Muscle layer of colon (tissue), 2 donors: ENCODE results near the gene PCDHA2.
"Not testable (repeated sequence)": the region's sequence is repeated elsewhere in the genome, so short reads cannot be mapped to it uniquely, and the experiment has no call there.

Experiments
- H3K27ac ChIP-seq: one replicate; pipeline ENCODE4 v1.7.0; 2013; ENCODE audit warnings: low read depth, mild to moderate bottlenecking, low read length, moderate library complexity
- H3K27me3 ChIP-seq, 2 donors: one replicate each; pipeline ENCODE4 v1.7.0; 2013; ENCODE audit warnings: low read length in 2 of 2, mild to moderate bottlenecking in 2 of 2; ENCODE audit not compliant: insufficient read depth in 2 of 2, control insufficient read depth in 1 of 2
- H3K36me3 ChIP-seq: one replicate; pipeline ENCODE4 v1.7.0; 2013; ENCODE audit warnings: mild to moderate bottlenecking, low read length; ENCODE audit not compliant: insufficient read depth
- H3K4me1 ChIP-seq: one replicate; pipeline ENCODE4 v1.7.0; 2013; ENCODE audit warnings: mild to moderate bottlenecking, low read length; ENCODE audit not compliant: insufficient read depth
- H3K4me3 ChIP-seq, 2 donors: one replicate each; pipeline ENCODE4 v1.7.0; 2013; ENCODE audit warnings: low read length in 2 of 2, low read depth in 1 of 2, mild to moderate bottlenecking in 1 of 2, moderate library complexity in 1 of 2
- H3K9ac ChIP-seq: one replicate; pipeline ENCODE4 v1.7.0; 2013; ENCODE audit warnings: low read length
- H3K9me3 ChIP-seq: one replicate; pipeline ENCODE4 v1.7.0; 2013; ENCODE audit warnings: mild to moderate bottlenecking, low read length
- donor health status: abdominal sarcoma.
- donor health status: Adenocarcinoma of cecum.

The PCDHA2 gene

DNA sequence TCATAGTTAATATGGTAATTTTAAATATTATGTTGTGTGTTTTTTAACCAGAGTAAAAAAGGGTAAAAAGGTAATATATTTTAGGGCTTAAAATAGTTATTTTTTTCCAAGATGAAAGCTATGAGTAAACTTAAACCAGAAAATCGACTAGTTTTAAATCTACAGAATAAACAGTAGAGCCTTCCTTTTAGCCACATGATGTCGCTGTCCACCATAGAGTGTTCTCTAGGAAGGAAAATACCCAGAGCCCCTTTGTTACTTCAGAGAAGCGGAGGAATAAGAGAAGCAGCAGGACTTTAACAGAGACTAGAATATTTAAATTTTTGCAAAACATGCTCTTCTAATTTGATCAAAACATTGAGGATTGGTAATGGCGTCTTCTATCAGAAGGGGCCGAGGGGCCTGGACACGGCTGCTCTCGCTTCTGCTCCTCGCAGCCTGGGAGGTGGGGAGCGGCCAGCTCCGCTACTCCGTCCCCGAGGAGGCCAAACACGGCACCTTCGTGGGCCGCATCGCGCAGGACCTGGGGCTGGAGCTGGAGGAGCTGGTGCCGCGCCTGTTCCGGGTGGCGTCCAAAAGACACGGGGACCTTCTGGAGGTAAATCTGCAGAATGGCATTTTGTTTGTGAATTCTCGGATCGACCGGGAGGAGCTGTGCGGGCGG lies at the start of gene PCDHA2:
Gene PCDHA2, plus strand, starts transcription at position 258 of the 664 bp plus-strand sequence.
- Histone ChIP-seq H3K36me3 (no peaks in the 10 kb centered on the region), H3K27me3 (no peaks in the 10 kb centered on the region), H3K9me3 (peaks cover 8% of the 10 kb centered on the region), H3K4me3 (no peak within 1 kb of the TSS), H3K4me1 (no peaks in the 10 kb centered on the region), H3K9ac (no peak within 1 kb of the TSS), H3K27ac (no peak within 1 kb of the TSS)

DNA sequence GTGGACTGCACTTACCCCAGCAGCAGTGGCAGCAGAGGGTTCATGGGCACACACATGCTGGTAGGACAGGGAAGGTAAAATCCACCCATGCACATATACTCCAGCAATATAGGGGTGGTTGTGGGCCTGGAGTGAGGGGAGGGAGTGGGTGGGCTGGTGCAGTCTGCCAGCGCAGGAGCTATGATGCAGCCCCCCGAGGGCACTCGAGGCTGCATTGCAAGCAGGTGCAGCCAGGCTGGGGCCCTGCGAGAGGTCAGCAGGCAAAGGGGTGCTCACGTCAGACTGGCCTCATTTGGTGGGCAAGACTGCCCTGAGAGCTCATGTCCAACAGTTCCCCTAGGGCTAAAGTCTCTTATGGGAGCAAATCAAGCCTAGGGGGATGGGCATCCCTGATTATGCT lies 41.1 kb upstream of the PCDHA2 start:
- Histone ChIP-seq H3K9me3 (peaks cover 5% of the 10 kb centered on the region), H3K9ac (no peak overlapping the region), H3K36me3 (no peaks in the 10 kb centered on the region), H3K4me3 (no peak overlapping the region), H3K4me1 (no peaks in the 10 kb centered on the region), H3K27me3 (no peaks in the 10 kb centered on the region), H3K27ac (no peak overlapping the region)

DNA sequence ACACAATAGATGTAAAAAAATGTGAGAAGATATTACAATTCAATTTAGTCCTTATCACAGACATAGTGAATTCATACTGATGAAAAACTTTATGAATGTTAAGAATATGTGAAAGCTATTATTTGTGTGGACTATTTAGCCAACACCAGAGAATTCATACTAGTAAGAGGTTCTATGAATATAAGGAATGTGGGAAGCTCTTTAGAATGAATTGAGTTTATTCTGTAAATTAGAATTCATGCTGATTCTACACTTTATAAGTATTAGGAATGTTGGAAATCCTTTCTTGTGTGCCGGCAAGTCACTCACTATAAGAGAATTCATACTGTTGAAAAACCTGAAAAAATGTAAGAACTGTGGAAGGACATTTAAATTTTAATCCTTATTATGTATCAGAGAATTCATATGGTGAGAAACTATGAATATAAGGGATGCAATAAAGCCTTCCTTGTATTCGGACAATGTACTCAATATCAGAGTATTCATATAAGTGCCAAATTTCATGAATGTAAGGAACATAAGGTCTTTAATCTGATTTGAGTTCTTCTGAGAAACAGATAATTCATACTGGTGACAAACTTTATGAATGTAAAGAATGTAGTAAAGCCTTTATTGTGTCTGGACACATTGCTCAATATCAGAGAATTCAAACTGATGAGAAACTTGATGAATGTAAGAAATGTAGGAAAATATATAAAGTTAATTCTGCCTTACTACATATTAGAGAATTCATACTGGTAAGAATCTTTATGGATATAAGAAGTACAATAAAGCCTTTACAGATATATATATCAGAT lies 30.3 kb upstream of the PCDHA2 start:
- no peaks in the 10 kb centered on the region for H3K36me3 ChIP-seq
- H3K4me3 ChIP-seq: no peak overlapping the region
- no peak overlapping the region for H3K27ac ChIP-seq
- H3K4me1 ChIP-seq: no peaks in the 10 kb centered on the region
- no peak overlapping the region for H3K9ac ChIP-seq
- H3K9me3 ChIP-seq: peaks cover 29% of the 10 kb centered on the region
- no peaks in the 10 kb centered on the region for H3K27me3 ChIP-seq

DNA sequence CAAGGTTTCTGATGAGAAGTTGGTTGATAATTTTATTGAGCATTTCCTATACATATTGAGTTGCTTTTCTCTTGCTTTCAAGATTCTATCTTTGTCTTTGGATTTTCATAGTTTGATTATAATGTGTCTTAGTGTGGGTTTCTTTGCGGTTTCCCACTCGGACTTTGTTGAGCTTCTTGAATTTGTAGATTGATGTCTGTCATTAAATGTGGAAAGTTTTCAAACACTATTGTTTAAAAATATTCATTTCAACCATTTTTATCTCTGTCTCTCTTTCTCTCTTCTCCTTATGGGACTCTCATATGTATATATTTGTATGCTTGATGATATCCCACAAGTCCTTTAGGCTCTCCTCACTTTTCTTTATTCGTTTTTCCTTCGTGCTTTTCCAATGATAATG lies 27.2 kb upstream of the PCDHA2 start:
- H3K4me3 ChIP-seq: no peak overlapping the region
- no peaks in the 10 kb centered on the region for H3K27me3 ChIP-seq
- no peaks in the 10 kb centered on the region for H3K4me1 ChIP-seq
- no peaks in the 10 kb centered on the region for H3K36me3 ChIP-seq
- peaks cover 25% of the 10 kb centered on the region for H3K9me3 ChIP-seq
- no peak overlapping the region for H3K27ac ChIP-seq
- no peak overlapping the region for H3K9ac ChIP-seq

DNA sequence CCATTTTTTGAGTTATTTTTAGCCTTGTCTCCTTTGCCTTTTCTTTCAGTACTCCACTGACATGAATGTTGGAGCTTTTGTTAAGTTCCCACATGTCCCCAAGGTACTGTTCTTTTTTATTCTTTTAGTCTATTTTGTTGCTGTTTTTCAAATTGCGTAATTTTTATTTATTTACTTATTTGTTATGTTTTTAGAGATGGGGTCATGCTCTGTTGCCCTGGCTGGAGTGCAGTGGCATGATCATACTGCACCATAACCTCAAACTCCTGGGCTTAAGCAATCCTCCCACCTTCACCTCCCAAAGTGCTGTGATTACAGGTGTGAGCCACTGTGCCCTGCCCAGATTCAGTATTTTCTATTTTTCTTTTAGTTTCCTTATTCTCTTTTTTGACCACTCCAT lies 14.1 kb upstream of the PCDHA2 start:
- Histone ChIP-seq H3K4me3 (no peak overlapping the region), H3K9me3 (peaks cover 5% of the 10 kb centered on the region), H3K36me3 (no peaks in the 10 kb centered on the region), H3K27ac (no peak overlapping the region), H3K9ac (no peak overlapping the region), H3K4me1 (no peaks in the 10 kb centered on the region), H3K27me3 (no peaks in the 10 kb centered on the region)

DNA sequence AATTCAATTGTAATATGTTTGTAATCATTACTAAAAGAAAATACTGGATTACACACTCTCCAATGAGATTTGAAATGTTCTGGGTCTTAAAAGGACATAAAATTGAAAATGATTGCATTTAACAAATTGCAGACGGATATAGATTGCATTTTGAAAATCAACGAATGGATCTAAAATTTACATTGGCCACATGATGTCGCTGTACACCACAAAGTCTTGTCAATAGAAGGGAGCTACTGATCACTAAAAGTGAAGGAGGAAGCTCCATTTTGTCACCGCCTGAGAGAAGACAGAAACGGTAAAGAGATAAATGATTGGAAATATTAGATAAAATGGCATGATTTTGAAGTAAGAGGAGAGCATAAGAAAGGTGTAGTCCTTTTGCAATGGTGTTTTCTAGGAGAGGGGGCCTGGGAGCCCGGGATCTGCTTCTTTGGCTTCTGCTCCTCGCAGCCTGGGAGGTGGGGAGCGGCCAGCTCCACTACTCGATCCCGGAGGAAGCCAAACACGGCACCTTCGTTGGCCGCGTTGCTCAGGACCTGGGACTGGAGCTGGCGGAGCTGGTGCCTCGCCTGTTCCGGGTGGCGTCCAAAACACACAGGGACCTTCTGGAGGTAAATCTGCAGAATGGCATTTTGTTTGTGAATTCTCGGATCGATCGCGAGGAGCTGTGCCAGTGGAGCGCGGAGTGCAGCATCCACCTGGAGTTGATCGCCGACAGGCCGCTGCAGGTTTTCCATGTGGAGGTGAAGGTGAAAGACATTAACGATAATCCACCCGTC lies 8.6 kb upstream of the PCDHA2 start, which contains the start of gene PCDHA1:
Gene PCDHA1, plus strand, starts transcription at position 236 of the 782 bp plus-strand sequence.
- no peak within 1 kb of the TSS for H3K27ac ChIP-seq
- no peak within 1 kb of the TSS for H3K4me3 ChIP-seq
- no peaks in the 10 kb centered on the region for H3K27me3 ChIP-seq
- H3K9ac ChIP-seq: no peak within 1 kb of the TSS
- peaks cover 15% of the 10 kb centered on the region for H3K9me3 ChIP-seq
- no peaks in the 10 kb centered on the region for H3K4me1 ChIP-seq
- H3K36me3 ChIP-seq: no peaks in the 10 kb centered on the region

DNA sequence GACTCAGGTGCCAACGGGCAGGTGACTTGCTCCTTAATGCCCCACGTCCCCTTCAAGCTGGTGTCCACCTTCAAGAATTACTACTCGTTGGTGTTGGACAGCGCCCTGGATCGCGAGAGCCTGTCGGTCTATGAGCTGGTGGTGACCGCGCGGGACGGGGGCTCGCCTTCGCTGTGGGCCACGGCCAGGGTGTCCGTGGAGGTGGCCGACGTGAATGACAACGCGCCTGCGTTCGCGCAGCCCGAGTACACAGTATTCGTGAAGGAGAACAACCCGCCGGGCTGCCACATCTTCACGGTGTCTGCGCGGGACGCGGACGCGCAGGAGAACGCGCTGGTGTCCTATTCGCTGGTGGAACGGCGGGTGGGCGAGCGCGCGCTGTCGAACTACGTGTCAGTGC lies 7.2 kb upstream of the PCDHA2 start:
- not testable (repeated sequence) for H3K4me1 ChIP-seq, H3K9ac ChIP-seq, H3K27me3 ChIP-seq, H3K4me3 ChIP-seq, H3K36me3 ChIP-seq, H3K9me3 ChIP-seq, H3K27ac ChIP-seq

DNA sequence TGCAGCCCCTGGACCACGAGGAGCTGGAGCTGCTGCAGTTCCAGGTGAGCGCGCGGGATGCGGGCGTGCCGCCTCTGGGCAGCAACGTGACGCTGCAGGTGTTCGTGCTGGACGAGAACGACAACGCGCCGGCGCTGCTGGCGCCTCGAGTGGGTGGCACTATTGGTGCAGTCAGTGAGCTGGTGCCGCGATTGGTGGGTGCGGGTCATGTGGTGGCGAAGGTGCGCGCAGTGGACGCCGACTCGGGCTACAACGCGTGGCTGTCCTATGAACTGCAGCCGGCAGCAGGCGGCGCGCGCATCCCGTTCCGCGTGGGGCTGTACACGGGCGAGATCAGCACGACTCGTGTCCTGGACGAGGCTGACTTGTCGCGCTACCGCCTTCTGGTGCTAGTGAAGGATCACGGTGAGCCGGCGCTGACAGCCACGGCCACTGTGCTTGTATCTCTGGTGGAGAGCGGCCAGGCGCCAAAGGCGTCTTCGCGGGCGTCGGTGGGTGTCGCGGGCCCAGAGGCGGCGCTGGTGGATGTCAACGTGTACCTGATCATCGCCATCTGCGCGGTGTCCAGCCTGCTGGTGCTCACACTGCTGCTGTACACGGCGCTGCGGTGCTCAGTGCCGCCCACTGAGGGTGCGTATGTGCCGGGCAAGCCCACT lies 6.7 kb upstream of the PCDHA2 start:
- not testable (repeated sequence) for H3K9ac ChIP-seq, H3K36me3 ChIP-seq, H3K4me3 ChIP-seq, H3K27me3 ChIP-seq, H3K9me3 ChIP-seq, H3K27ac ChIP-seq, H3K4me1 ChIP-seq

DNA sequence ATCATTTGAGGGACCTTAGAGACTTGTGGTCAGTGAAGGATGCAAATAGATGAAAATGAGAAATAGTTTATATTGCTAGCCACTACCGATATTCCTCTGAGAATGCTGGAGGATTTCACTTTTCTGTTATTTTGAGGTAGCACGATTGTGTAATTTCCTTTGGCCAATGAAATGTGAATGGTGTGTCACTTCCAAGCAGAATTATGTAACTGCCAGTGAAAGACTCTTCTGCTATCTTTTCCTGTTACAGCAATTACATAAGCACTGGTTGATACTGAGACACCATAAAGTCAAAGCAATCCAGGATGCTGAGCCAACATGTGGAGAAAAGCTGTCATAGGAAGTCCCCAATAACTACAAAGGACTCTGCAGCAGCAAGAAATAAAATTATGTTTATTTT lies 3.6 kb upstream of the PCDHA2 start:
- Histone ChIP-seq H3K27me3 (no peaks in the 10 kb centered on the region), H3K36me3 (no peaks in the 10 kb centered on the region), H3K4me1 (no peaks in the 10 kb centered on the region), H3K4me3 (no peak overlapping the region), H3K9me3 (peaks cover 18% of the 10 kb centered on the region), H3K9ac (no peak overlapping the region), H3K27ac (no peak overlapping the region)

DNA sequence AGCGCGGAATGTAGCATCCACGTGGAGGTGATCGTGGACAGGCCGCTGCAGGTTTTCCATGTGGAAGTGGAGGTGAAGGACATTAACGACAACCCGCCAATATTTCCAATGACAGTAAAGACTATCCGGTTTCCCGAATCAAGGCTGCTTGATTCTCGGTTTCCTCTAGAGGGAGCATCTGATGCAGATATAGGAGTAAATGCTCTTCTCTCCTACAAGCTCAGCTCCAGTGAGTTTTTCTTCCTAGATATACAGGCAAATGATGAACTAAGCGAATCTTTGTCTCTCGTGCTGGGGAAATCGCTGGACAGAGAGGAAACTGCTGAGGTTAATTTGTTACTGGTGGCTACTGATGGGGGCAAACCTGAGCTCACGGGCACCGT lies 598 bp downstream of the PCDHA2 start:
- Histone ChIP-seq H3K9ac (no peak overlapping the region), H3K4me1 (no peaks in the 10 kb centered on the region), H3K27ac (no peak overlapping the region), H3K4me3 (no peak overlapping the region), H3K27me3 (no peaks in the 10 kb centered on the region), H3K36me3 (no peaks in the 10 kb centered on the region), H3K9me3 (peaks cover 8% of the 10 kb centered on the region)

DNA sequence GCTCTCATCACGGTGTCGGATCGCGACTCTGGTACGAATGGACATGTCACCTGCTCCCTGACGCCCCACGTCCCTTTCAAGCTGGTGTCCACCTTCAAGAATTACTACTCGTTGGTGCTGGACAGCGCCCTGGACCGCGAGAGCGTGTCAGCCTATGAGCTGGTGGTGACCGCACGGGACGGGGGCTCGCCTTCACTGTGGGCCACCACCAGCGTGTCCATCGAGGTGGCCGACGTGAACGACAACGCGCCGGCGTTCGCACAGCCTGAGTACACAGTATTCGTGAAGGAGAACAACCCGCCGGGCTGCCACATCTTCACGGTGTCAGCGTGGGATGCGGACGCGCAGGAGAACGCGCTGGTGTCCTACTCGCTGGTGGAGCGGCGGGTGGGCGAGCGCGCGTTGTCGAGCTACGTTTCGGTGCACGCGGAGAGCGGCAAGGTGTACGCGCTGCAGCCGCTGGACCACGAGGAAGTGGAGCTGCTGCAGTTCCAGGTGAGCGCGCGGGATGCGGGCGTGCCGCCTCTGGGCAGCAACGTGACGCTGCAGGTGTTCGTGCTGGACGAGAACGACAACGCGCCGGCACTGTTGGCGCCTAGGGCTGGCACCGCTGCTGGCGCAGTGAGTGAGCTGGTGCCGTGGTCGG lies 1.5 kb downstream of the PCDHA2 start:
- not testable (repeated sequence) for H3K4me3 ChIP-seq, H3K9me3 ChIP-seq, H3K36me3 ChIP-seq, H3K9ac ChIP-seq, H3K27me3 ChIP-seq, H3K4me1 ChIP-seq, H3K27ac ChIP-seq
